HG03575 (cell line): Measurements from ENCODE around the gene CAMSAP3.

Experiments
- ATAC-seq: cut with Tn5 transposase; IDR thresholded peaks from one replicate; pipeline ENCODE4 v1.9.1; 2021; ENCODE audit not compliant: unreplicated experiment, insufficient number of reproducible peaks, low FRiP score; ENCODE audit errors: extremely low read depth

Gene CAMSAP3

DNA sequence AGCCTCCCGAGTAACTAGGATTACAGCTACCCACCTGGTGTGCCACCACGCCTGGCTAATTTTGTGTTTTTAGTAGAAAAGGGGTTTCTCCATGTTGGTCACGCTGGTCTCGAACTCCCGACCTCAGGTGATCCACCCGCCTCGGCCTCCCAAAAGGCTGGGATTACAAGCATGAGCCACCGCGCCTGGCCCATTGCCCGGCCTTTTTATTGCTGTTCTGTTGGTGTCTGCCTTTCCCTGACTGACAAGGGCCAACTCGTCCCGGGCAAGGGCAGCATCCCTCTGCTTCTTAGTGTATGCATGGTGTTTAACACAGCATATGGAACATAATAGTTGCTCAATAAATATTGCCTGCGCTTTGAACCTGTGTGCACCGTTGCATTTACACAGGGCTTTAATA is 67.0 kb downstream of the CAMSAP3 start:
- no peak for ATAC-seq

DNA sequence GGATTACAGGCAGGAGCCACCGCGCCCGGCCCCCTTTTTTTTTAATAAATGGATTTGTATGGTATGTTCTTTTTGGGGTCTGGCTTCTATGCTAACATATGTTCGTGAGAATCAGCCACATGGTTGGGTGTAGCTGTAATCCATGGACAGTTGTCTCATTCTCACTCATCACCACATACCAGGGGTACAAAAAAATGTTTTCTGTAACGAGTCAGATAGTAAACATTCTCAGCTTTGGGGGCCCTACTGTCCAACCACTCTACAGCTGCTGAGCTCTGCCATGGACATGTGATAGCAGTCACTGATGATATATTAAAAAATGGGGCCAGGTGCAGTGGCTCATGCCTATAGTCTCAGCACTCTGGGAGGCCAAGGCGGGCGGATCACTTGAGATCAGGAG is 68.0 kb downstream of the CAMSAP3 start:
- no peak for ATAC-seq

DNA sequence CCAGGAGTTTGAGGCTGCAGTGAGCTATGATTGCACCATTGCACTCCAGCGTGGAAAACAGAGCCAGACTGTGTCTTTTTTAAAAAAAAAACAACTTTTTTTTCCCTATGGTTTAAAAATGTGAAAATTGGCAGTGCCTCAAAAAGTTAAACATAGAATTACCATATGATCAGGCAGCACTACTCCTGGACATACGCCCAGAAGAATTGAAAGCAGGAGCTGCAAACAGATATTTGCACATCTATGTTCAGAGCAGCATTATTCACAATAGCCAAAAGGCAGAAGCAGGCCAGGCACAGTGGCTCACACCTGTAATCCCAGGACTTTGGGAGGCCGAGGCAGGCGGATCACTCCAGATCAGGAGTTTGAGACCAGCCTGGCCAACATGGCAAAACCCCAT is 69.4 kb downstream of the CAMSAP3 start:
- no peak for ATAC-seq
